SK-N-SH (cell line): ENCODE data around the gene PXN. TPM values are rescaled to one million over a fixed set of nuclear protein-coding genes. Genes with fewer than 3 reads are reported as not detected.

Experiments used
- CTCF ChIA-PET: fragments of 300-600, 350-600 bp; formaldehyde crosslinking; extraction: SDS; loops from one replicate; lab custom pipeline; 2021; lab: Yijun Ruan, JAX
- POLR2A ChIA-PET: fragments of 350-600 bp; sonication (Branson Sonifier 250); formaldehyde crosslinking; extraction: SDS; loops from one replicate; lab custom pipeline; 2020; ENCODE audit warnings: antibody characterized with exemption, inconsistent platforms; lab: Yijun Ruan, JAX
- DNase-seq: peaks from one replicate; pipeline ENCODE4 v3.0.0; 2012
- H2AFZ ChIP-seq: fragments of 200-600 bp; sonication (generic); 2 replicates; pipeline ENCODE4 v1.8.1; 2016; ENCODE audit warnings: antibody characterized with exemption, mild to moderate bottlenecking, low read depth
- H3F3A ChIP-seq: fragments of 200-600 bp; sonication (generic); replicated peaks from 2 replicates; pipeline ENCODE3; 2016; ENCODE audit warnings: antibody characterized with exemption, mild to moderate bottlenecking; ENCODE audit not compliant: insufficient read depth
- H3K27ac ChIP-seq, 2 experiments: fragments of 200-500 bp in 1 of 2; fragments of 200-600 bp in 1 of 2; sonication (Bioruptor generic) in 1 of 2; sonication (generic), shearing (Covaris generic) in 1 of 2; 2 replicates each; pipeline versions ENCODE4 v1.5.1 to v1.6.1; 2014 to 2016; ENCODE audit warnings: low read depth in 2 of 2, inconsistent platforms in 1 of 2, low read length in 1 of 2, mild to moderate bottlenecking in 1 of 2, mixed read lengths in 1 of 2
- H3K27me3 ChIP-seq: fragments of 200-600 bp; sonication (generic), shearing (Covaris generic); 2 replicates; pipeline ENCODE4 v1.6.1; 2016; ENCODE audit warnings: mixed run types; ENCODE audit not compliant: insufficient read depth
- H3K36me3 ChIP-seq, 2 experiments: fragments of 200-500 bp in 1 of 2; fragments of 200-600 bp in 1 of 2; sonication (Bioruptor generic) in 1 of 2; sonication (generic) in 1 of 2; replicated peaks in 1 of 2; 2 replicates each; pipeline versions ENCODE3 to v1.5.1; 2014 to 2016; ENCODE audit warnings: low read length in 1 of 2, mild to moderate bottlenecking in 1 of 2; ENCODE audit not compliant: insufficient read depth in 2 of 2, control insufficient read depth in 1 of 2
- H3K4me1 ChIP-seq, 2 experiments: fragments of 200-500 bp in 1 of 2; fragments of 200-600 bp in 1 of 2; sonication (Bioruptor generic) in 1 of 2; sonication (generic), shearing (Covaris generic) in 1 of 2; 2 replicates each; pipeline versions ENCODE4 v1.5.1 to v1.6.1; 2014 to 2016; ENCODE audit warnings: low read depth in 1 of 2, low read length in 1 of 2, mixed run types in 1 of 2; ENCODE audit not compliant: insufficient read depth in 2 of 2, control insufficient read depth in 1 of 2
- H3K4me2 ChIP-seq: fragments of 200-600 bp; sonication (generic), shearing (Covaris generic); 2 replicates; pipeline ENCODE4 v1.6.1; 2017; ENCODE audit warnings: mixed run types
- H3K4me3 ChIP-seq, 2 experiments: fragments of 200-500 bp in 1 of 2; fragments of 200-600 bp in 1 of 2; sonication (Bioruptor generic) in 1 of 2; sonication (generic), shearing (Covaris generic) in 1 of 2; 2 replicates each; pipeline versions ENCODE4 v1.5.1 to v1.8.1; 2014 to 2016; ENCODE audit warnings: low read depth in 2 of 2, inconsistent platforms in 1 of 2, low read length in 1 of 2, mild to moderate bottlenecking in 1 of 2, mixed read lengths in 1 of 2, moderate library complexity in 1 of 2
- H3K79me2 ChIP-seq: fragments of 200-600 bp; sonication (generic); 2 replicates; pipeline ENCODE4 v1.8.1; 2017; ENCODE audit warnings: mild to moderate bottlenecking; ENCODE audit not compliant: insufficient read depth
- H3K9ac ChIP-seq: fragments of 200-600 bp; sonication (generic); 2 replicates; pipeline ENCODE4 v1.6.1; 2017; ENCODE audit warnings: mixed run types
- H3K9me2 ChIP-seq: fragments of 200-600 bp; sonication (generic); 2 replicates; pipeline ENCODE4 v1.6.1; 2017; ENCODE audit warnings: mixed run types
- H3K9me3 ChIP-seq: fragments of 200-600 bp; sonication (generic); 2 replicates; pipeline ENCODE4 v1.6.1; 2017; ENCODE audit warnings: mixed run types, mild to moderate bottlenecking, moderate library complexity
- H4K20me1 ChIP-seq: fragments of 200-600 bp; sonication (generic); 2 replicates; pipeline ENCODE4 v1.6.1; 2017; ENCODE audit warnings: mild to moderate bottlenecking, mixed run types; ENCODE audit not compliant: insufficient read depth
- CHD2 ChIP-seq: fragments of 150-350 bp; IDR thresholded peaks from 2 replicates; pipeline ENCODE4 v1.6.1; 2018; ENCODE audit warnings: low read length; ENCODE audit not compliant: partially characterized antibody
- EP300 ChIP-seq, 2 experiments: IDR thresholded peaks; 2 replicates each; pipeline versions ENCODE4 v1.4.0 to v1.6.1; 2012; ENCODE audit warnings: borderline replicate concordance in 1 of 2, low read depth in 1 of 2, low read length in 1 of 2
- FOSL2 ChIP-seq: IDR thresholded peaks from 2 replicates; pipeline ENCODE4 v1.4.0; 2012; ENCODE audit warnings: low read depth, mild to moderate bottlenecking, moderate library complexity, borderline replicate concordance
- FOXJ3 ChIP-seq: sonication (generic); formaldehyde crosslinking; IDR thresholded peaks from 2 replicates; pipeline ENCODE4 v1.5.1; 2020; ENCODE audit warnings: mild to moderate bottlenecking, missing genetic modification reagents
- FOXM1 ChIP-seq: IDR thresholded peaks from 2 replicates; pipeline ENCODE4 v1.4.0; 2012; ENCODE audit warnings: low read depth, mild to moderate bottlenecking
- GABPA ChIP-seq: IDR thresholded peaks from 2 replicates; pipeline ENCODE4 v1.4.0; 2012; ENCODE audit warnings: low read depth, mild to moderate bottlenecking
- GATA2 ChIP-seq: sonication (generic); formaldehyde crosslinking; IDR thresholded peaks from 2 replicates; pipeline ENCODE4 v1.5.0; 2020; ENCODE audit warnings: mild to moderate bottlenecking, missing genetic modification reagents
- MEF2A ChIP-seq: IDR thresholded peaks from 2 replicates; pipeline ENCODE4 v1.4.0; 2012; ENCODE audit warnings: low read depth, borderline replicate concordance
- MXI1 ChIP-seq: IDR thresholded peaks from 2 replicates; pipeline ENCODE4 v1.6.1; 2012; ENCODE audit warnings: mild to moderate bottlenecking, low read depth, low read length, improper control_type of control experiment
- POLR2AphosphoS5 ChIP-seq: IDR thresholded peaks from 2 replicates; pipeline ENCODE4 v1.6.1; 2012; ENCODE audit warnings: low read depth, low read length
- RXRA ChIP-seq: IDR thresholded peaks from 2 replicates; pipeline ENCODE4 v1.4.0; 2012; ENCODE audit warnings: low read depth, mild to moderate bottlenecking, borderline replicate concordance
- SIN3A ChIP-seq: IDR thresholded peaks from 2 replicates; pipeline ENCODE4 v1.6.1; 2012; ENCODE audit warnings: low read depth, mild to moderate bottlenecking, low read length, moderate library complexity, borderline replicate concordance
- SMC3 ChIP-seq: IDR thresholded peaks from 2 replicates; pipeline ENCODE4 v1.6.1; 2012; ENCODE audit warnings: low read depth, low read length, improper control_type of control experiment
- YY1 ChIP-seq: IDR thresholded peaks from 2 replicates; pipeline ENCODE4 v1.4.0; 2012; ENCODE audit warnings: low read depth, mild to moderate bottlenecking
- WGBS: methylation state at CpG from one replicate; pipeline ENCODE4 v1.1.6; 2017; ENCODE audit warnings: low lambda C conversion rate; 5-methylcytosine and 5-hydroxymethylcytosine counted together
- polyA plus RNA-seq, 3 experiments: library from polyadenylated mRNA; depleted of rRNA; stranded (reverse); fragments of >200 nt; gene quantifications; 2 replicates each; pipeline ENCODE4 v1.2.3, GENCODE V29; 2012
- TF ChIP-seq, protein P1 (sequence below): fragments of 200-600 bp; sonication (generic); IDR thresholded peaks from 2 replicates; pipeline ENCODE4 v1.6.1; 2017; ENCODE audit warnings: antibody characterized with exemption, mild to moderate bottlenecking, moderate library complexity
- TF ChIP-seq, protein P2 (sequence below): IDR thresholded peaks from 2 replicates; pipeline ENCODE4 v1.4.0; 2012; ENCODE audit warnings: low read depth, borderline replicate concordance
- TF ChIP-seq, protein P3 (sequence below): fragments of 150-350 bp; IDR thresholded peaks from 2 replicates; pipeline ENCODE4 v1.6.1; 2017; ENCODE audit warnings: antibody characterized with exemption, low read length, low read depth, borderline replicate concordance
- TF ChIP-seq, protein P4 (sequence below): fragments of 150-350 bp; IDR thresholded peaks from 2 replicates; pipeline ENCODE4 v1.6.1; 2016; ENCODE audit warnings: mild to moderate bottlenecking, low read depth, low read length
- TF ChIP-seq, protein P5 (sequence below): IDR thresholded peaks from 2 replicates; pipeline ENCODE4; 2012

The PXN gene
- polyA plus RNA-seq, 1 of the 3 experiments (the other 2 are of a cell fraction) = 89.0 TPM

DNA sequence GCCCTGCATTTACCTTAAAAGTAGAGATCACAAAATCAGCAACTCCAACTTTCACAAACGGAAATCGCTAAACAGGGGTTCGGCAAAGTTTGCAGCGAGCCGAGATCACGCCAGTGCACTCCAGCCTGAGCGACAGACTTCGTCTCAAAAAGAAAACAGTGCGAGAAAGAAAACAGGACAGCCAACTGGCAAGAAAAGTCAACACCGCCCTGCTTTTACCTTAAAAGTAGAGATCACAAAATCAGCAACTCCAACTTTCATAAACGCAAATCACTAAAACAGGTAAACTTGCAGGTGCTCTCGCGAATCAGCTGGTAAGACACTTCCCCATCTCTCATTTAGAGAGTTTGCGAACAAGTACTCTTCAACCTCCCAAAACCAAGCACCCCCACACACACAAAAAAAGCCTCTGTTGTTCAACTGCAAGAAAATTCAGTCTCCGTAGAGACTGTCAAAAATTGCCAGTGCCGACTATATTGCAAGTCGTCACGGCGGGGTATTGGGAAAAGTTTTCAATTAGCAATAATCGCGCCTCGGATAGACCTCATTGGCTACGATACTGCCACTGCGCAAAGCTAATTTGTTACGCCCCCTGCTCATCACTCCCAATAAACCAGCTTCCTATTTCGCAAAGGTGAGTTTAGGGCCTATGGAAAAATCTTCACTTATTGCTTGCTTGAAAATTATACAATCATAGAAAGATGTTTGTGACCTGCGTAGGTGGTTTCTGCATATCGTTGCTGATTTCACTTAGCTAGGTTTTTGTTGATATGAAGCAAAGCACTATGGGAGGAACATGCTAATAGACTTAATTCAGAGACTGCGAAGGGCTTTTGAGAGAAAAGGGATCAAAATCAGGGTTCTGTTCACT, 27.4 kb upstream of the PXN start, which contains the start of gene RNU4-1 (continued):
- TF ChIP-seq, protein P1, sequence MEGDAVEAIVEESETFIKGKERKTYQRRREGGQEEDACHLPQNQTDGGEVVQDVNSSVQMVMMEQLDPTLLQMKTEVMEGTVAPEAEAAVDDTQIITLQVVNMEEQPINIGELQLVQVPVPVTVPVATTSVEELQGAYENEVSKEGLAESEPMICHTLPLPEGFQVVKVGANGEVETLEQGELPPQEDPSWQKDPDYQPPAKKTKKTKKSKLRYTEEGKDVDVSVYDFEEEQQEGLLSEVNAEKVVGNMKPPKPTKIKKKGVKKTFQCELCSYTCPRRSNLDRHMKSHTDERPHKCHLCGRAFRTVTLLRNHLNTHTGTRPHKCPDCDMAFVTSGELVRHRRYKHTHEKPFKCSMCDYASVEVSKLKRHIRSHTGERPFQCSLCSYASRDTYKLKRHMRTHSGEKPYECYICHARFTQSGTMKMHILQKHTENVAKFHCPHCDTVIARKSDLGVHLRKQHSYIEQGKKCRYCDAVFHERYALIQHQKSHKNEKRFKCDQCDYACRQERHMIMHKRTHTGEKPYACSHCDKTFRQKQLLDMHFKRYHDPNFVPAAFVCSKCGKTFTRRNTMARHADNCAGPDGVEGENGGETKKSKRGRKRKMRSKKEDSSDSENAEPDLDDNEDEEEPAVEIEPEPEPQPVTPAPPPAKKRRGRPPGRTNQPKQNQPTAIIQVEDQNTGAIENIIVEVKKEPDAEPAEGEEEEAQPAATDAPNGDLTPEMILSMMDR = no peak
- peak; percentile 28; the same call in 1 of the 2 replicates for TF ChIP-seq MEF2A
- TF ChIP-seq CHD2 = peak; percentile 83
- TF ChIP-seq POLR2AphosphoS5 = peak; percentile 100
- TF ChIP-seq, protein P2, sequence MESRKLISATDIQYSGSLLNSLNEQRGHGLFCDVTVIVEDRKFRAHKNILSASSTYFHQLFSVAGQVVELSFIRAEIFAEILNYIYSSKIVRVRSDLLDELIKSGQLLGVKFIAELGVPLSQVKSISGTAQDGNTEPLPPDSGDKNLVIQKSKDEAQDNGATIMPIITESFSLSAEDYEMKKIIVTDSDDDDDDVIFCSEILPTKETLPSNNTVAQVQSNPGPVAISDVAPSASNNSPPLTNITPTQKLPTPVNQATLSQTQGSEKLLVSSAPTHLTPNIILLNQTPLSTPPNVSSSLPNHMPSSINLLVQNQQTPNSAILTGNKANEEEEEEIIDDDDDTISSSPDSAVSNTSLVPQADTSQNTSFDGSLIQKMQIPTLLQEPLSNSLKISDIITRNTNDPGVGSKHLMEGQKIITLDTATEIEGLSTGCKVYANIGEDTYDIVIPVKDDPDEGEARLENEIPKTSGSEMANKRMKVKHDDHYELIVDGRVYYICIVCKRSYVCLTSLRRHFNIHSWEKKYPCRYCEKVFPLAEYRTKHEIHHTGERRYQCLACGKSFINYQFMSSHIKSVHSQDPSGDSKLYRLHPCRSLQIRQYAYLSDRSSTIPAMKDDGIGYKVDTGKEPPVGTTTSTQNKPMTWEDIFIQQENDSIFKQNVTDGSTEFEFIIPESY = peak; percentile 92
- no peak for TF ChIP-seq GATA2
- 0 out of 2 replicates have a peak, but pooled peaks have one; percentile 29 for TF ChIP-seq MXI1
- TF ChIP-seq, protein P3, sequence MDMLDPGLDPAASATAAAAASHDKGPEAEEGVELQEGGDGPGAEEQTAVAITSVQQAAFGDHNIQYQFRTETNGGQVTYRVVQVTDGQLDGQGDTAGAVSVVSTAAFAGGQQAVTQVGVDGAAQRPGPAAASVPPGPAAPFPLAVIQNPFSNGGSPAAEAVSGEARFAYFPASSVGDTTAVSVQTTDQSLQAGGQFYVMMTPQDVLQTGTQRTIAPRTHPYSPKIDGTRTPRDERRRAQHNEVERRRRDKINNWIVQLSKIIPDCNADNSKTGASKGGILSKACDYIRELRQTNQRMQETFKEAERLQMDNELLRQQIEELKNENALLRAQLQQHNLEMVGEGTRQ = no peak
- TF ChIP-seq FOSL2 = peak; percentile 43

DNA sequence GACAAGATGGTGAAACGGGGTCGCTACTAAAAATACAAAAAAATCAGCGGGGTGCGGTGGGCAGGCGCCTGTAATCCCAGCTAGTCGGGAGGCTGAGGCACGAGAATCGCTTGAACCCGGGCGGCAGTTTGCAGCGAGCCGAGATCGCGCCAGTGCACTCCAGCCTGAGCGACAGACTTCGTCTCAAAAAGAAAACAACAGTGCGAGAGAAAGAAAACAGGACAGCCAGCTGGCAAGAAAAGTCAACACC, 26.8 kb upstream of the PXN start:
- no peaks in the 10 kb centered on the region for H3K27me3 ChIP-seq
- CTCF ChIA-PET = interaction anchor here (0.9 to 3.8 kb wide), 7 partner anchors 10 to 67 kb away, joined by 3 to 26 read pairs (median 4); partner anchors contain the start of gene SIRT4
- POLR2A ChIA-PET = interaction anchor here (0.8 to 4.8 kb wide), 16 partner anchors 10 to 358 kb away, joined by 4 to 108 read pairs (median 12); partner anchors contain the start of genes COX6A1, PXN, RAB35 and RPLP0
- H2AFZ ChIP-seq = peak overlapping the region; percentile 67; the same call in 1 of the 2 replicates
- H3K9ac ChIP-seq = peak overlapping the region; percentile 86
- WGBS = under 1% methylated on average over 17 of the region's 17 CpGs
- no peaks in the 10 kb centered on the region for H3K9me3 ChIP-seq
- no peaks in the 10 kb centered on the region for H3K79me2 ChIP-seq
- peaks cover 30% of the 10 kb centered on the region for H3F3A ChIP-seq
- H3K4me3 ChIP-seq = peak overlapping the region; percentile 50 to 70
- DNase-seq = no peak
- H3K36me3 ChIP-seq = no peaks in the 10 kb centered on the region
- H3K9me2 ChIP-seq = no peaks in the 10 kb centered on the region
- H3K27ac ChIP-seq = peak overlapping the region; percentile 95 to 100
- peak overlapping the region; percentile 90 for H3K4me2 ChIP-seq
- H3K4me1 ChIP-seq = peaks cover 0 to 2% of the 10 kb centered on the region in 2 experiments; a peak in 2 of 4 replicates
- H4K20me1 ChIP-seq = no peaks in the 10 kb centered on the region
- TF ChIP-seq FOXJ3 (CRISPR knock-in tag) (no peak), RXRA (no peak), EP300 (IDR thresholded peaks at IDR 0.05; ENCODE audit: borderline replicate concordance in 1 of 2, low read depth in 1 of 2, low read length in 1 of 2) (no peak), GABPA (no peak), SIN3A (no peak), MEF2A (no peak), SMC3 (no peak), GATA2 (no peak), FOXM1 (no peak), YY1 (no peak)
- TF ChIP-seq, protein P4, sequence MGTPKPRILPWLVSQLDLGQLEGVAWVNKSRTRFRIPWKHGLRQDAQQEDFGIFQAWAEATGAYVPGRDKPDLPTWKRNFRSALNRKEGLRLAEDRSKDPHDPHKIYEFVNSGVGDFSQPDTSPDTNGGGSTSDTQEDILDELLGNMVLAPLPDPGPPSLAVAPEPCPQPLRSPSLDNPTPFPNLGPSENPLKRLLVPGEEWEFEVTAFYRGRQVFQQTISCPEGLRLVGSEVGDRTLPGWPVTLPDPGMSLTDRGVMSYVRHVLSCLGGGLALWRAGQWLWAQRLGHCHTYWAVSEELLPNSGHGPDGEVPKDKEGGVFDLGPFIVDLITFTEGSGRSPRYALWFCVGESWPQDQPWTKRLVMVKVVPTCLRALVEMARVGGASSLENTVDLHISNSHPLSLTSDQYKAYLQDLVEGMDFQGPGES = no peak
- TF ChIP-seq, protein P5, sequence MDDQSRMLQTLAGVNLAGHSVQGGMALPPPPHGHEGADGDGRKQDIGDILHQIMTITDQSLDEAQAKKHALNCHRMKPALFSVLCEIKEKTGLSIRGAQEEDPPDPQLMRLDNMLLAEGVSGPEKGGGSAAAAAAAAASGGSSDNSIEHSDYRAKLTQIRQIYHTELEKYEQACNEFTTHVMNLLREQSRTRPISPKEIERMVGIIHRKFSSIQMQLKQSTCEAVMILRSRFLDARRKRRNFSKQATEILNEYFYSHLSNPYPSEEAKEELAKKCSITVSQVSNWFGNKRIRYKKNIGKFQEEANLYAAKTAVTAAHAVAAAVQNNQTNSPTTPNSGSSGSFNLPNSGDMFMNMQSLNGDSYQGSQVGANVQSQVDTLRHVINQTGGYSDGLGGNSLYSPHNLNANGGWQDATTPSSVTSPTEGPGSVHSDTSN = no peak
- TF ChIP-seq, protein P3 = no peak
